Measurements from ENCODE around the gene SURF1.

- TF ChIP-seq CTCF (IDR thresholded peaks at IDR 0.05 in 2 of 3, conservative IDR thresholded peaks at IDR 0.05 in 1 of 3; ENCODE audit: borderline replicate concordance in 1 of 3, insufficient read depth in 1 of 3, low read depth in 2 of 3, low read length in 2 of 3) (no peak), ZNF274 (IDR thresholded peaks at IDR 0.05; ENCODE audit: low read depth, low read length) (no peak), POLR2A (IDR thresholded peaks at IDR 0.05; ENCODE audit: borderline replicate concordance, extremely low read depth, insufficient read depth, insufficient read length) (no peak), ATF3 (IDR thresholded peaks at IDR 0.05) (no peak), POLR2AphosphoS5 (IDR thresholded peaks at IDR 0.05; ENCODE audit: low read depth, low read length) (no peak), REST (IDR thresholded peaks at IDR 0.05; ENCODE audit: low read depth) (no peak), SIN3A (IDR thresholded peaks at IDR 0.05; ENCODE audit: low read depth) (no peak), JUND (IDR thresholded peaks at IDR 0.05) (no peak), RAD21 (IDR thresholded peaks at IDR 0.05; ENCODE audit: low read depth) (no peak), FOSL1 (IDR thresholded peaks at IDR 0.05; ENCODE audit: low read depth) (no peak)
Observed at GRCh38 chr9:133385452-133385851, 29.2 kb upstream of the SURF1 start.

Data from HCT116 (cell line).